Mammary epithelial cell (primary cell): ENCODE data around the gene TNIK.

ENCODE experiments used
- EZH2 ChIP-seq: IDR thresholded peaks from 2 replicates; pipeline ENCODE4 v1.6.1; 2012; ENCODE audit warnings: low read length, inconsistent platforms, borderline replicate concordance
- TF ChIP-seq, protein P1 (sequence below), 2 donors: IDR thresholded peaks in 1 of 2; conservative IDR thresholded peaks in 1 of 2; 2 replicates each; pipeline ENCODE4 v1.5.1; 2011 to 2012; ENCODE audit warnings: inconsistent platforms in 2 of 2, low read length in 2 of 2, mild to moderate bottlenecking in 2 of 2, control low read depth in 1 of 2, low read depth in 1 of 2; ENCODE audit not compliant: insufficient read depth in 1 of 2; ENCODE audit errors: extremely low read depth in 1 of 2

DNA sequence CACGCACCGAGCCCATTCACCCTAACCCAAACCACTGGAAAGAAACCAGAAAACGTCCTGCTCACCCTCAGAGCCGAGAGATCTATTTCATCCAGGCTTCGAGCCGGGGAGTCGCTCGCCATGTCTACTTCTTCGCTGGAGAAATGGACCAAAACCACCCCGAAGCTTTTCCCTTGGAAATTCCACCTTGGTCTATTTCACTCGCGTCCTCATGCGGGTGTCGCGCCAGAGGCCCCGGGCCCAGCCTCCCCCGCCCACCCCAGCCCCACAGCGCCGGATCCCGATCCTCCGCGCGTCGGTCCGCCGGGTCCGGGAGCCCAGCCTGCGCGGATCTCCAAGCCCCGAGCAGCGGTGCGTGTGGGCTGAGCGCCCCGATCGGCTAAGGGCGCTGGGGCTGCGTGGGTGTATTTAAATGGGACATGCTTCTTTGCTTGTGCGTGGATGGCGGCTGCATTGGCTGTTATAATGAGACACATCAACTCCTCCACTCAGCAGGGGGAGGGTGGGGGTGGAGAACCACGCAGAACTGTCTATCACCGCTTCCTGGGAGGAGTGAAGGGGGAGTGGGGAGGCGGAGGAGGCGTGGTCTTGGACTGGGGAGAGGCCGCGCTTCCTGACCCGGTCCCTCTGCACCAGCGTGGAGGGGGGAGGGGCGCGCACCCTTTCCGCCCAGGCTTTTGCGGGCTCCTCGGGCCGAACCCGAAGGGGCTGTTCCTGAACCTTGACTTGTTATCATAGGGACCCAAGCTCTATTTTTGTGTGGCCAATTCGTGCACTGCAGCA, at the start of gene TNIK:
- TF ChIP-seq, protein P1, sequence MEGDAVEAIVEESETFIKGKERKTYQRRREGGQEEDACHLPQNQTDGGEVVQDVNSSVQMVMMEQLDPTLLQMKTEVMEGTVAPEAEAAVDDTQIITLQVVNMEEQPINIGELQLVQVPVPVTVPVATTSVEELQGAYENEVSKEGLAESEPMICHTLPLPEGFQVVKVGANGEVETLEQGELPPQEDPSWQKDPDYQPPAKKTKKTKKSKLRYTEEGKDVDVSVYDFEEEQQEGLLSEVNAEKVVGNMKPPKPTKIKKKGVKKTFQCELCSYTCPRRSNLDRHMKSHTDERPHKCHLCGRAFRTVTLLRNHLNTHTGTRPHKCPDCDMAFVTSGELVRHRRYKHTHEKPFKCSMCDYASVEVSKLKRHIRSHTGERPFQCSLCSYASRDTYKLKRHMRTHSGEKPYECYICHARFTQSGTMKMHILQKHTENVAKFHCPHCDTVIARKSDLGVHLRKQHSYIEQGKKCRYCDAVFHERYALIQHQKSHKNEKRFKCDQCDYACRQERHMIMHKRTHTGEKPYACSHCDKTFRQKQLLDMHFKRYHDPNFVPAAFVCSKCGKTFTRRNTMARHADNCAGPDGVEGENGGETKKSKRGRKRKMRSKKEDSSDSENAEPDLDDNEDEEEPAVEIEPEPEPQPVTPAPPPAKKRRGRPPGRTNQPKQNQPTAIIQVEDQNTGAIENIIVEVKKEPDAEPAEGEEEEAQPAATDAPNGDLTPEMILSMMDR (conservative IDR thresholded peaks at IDR 0.05 in 1 of 2, IDR thresholded peaks at IDR 0.05 in 1 of 2; ENCODE audit: extremely low read depth in 1 of 2, insufficient read depth in 1 of 2, low read depth in 1 of 2, low read length in 2 of 2) = peak; percentile 5 to 8
- TF ChIP-seq EZH2 = no peak
